Testis (tissue), 3 donors: ENCODE measurements around the gene ZGPAT. TPM values are rescaled to one million over a fixed set of nuclear protein-coding genes. Genes with fewer than 3 reads are reported as not detected.

Experiments used
- DNase-seq: peaks from one replicate; pipeline ENCODE4 v3.0.0-alpha.2; 2019
- H3K27ac ChIP-seq, 2 donors: fragments of 200-600 bp; sonication (generic); one replicate each; pipeline ENCODE4 v1.5.1; 2019
- H3K27me3 ChIP-seq: fragments of 200-600 bp; sonication (generic); one replicate; pipeline ENCODE4 v1.5.1; 2019
- H3K36me3 ChIP-seq: fragments of 200-600 bp; sonication (generic); one replicate; pipeline ENCODE4 v1.5.1; 2017; ENCODE audit warnings: low read depth; ENCODE audit errors: missing control alignments
- H3K4me1 ChIP-seq: fragments of 200-600 bp; sonication (generic); one replicate; pipeline ENCODE4 v1.5.1; 2019
- H3K4me3 ChIP-seq, 2 donors: fragments of 200-600 bp; sonication (generic); one replicate each; pipeline ENCODE4 v1.5.1; 2017 to 2019
- H3K9me3 ChIP-seq: fragments of 200-600 bp; sonication (generic); one replicate; pipeline ENCODE4 v1.5.1; 2017
- POLR2A ChIP-seq: fragments of 450-650 bp; IDR thresholded peaks from one replicate; pipeline ENCODE4 v1.6.1; 2017; ENCODE audit warnings: antibody characterized with exemption, mild to moderate bottlenecking, moderate library complexity
- WGBS, 2 donors: methylation state at CpG; one replicate each; pipeline ENCODE4 v1.1.5; 2018; 5-methylcytosine and 5-hydroxymethylcytosine counted together
- intact Hi-C: fragments of 100-400 bp; cut with DNase I; formaldehyde crosslinking; loops from one replicate; pipeline ENCODE4 v1.15.1; 2023; ENCODE audit warnings: low total_unique reads
- polyA plus RNA-seq: library from polyadenylated mRNA; stranded (reverse); fragments of 350-450 nt; fragmentation: Illumina TruSeq; extraction: RNeasy Lipid Tissue Mini Kit (QIAGEN cat#74804); gene quantifications from one replicate; pipeline ENCODE4 v1.2.3, GENCODE V29; 2014; ENCODE audit warnings: low read depth, low replicate concordance; ENCODE audit not compliant: insufficient read depth
- total RNA-seq, 2 donors: library from RNA; depleted of rRNA; stranded (reverse); fragments of >200 nt; gene quantifications; one replicate each; pipeline ENCODE4 v1.2.3, GENCODE V29; 2016
- TF ChIP-seq, protein P1 (sequence below), 3 experiments: fragments of 450-650 bp in 2 of 3; fragments of 200-600 bp in 1 of 3; sonication (generic) in 1 of 3; IDR thresholded peaks; one replicate each; pipeline ENCODE4 v1.5.1; 2016 to 2019; ENCODE audit warnings: antibody characterized with exemption in 3 of 3, mild to moderate bottlenecking in 2 of 3, moderate library complexity in 1 of 3

The ZGPAT gene
- total and polyA plus RNA-seq, 3 donors from 2014 or later: 43.1 to 57.3 (median 53.1) TPM

DNA sequence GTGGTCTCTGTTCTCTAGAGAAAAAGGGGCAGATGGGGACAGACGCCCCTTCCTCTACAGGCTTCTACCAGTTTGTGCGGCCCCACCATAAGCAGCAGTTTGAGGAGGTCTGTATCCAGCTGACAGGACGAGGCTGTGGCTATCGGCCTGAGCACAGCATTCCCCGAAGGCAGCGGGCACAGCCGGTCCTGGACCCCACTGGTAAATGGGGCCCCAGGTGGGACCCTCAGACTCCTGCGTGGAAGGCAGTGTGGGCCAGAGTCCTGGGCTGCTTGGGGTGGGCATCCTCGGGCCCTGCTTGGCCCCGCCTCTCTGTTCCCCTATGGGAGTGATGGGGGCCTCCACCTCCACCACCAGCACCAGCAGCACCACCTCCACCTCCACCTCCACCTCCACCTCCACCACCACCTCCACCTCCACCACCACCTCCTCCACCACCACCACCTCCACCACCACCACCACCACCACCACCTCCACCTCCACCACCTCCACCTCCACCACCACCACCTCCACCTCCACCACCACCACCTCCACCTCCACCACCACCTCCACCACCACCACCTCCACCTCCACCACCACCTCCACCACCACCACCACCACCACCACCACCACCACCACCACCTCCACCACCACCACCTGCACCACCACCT, 14.6 kb upstream of the ZGPAT start:
- H3K4me1 ChIP-seq: peaks cover 4% of the 10 kb centered on the region
- intact Hi-C loops: no loop called here
- H3K9me3 ChIP-seq: no peaks in the 10 kb centered on the region
- H3K27me3 ChIP-seq: no peaks in the 10 kb centered on the region
- 90% methylated on average over 10 of the region's 10 CpGs; no CpG with 5 or more reads in 1 of the 2 donors for WGBS, 2 donors
- no peaks in the 10 kb centered on the region for H3K36me3 ChIP-seq
- H3K4me3 ChIP-seq: no peak overlapping the region
- no peak for DNase-seq
- TF ChIP-seq, protein P1, sequence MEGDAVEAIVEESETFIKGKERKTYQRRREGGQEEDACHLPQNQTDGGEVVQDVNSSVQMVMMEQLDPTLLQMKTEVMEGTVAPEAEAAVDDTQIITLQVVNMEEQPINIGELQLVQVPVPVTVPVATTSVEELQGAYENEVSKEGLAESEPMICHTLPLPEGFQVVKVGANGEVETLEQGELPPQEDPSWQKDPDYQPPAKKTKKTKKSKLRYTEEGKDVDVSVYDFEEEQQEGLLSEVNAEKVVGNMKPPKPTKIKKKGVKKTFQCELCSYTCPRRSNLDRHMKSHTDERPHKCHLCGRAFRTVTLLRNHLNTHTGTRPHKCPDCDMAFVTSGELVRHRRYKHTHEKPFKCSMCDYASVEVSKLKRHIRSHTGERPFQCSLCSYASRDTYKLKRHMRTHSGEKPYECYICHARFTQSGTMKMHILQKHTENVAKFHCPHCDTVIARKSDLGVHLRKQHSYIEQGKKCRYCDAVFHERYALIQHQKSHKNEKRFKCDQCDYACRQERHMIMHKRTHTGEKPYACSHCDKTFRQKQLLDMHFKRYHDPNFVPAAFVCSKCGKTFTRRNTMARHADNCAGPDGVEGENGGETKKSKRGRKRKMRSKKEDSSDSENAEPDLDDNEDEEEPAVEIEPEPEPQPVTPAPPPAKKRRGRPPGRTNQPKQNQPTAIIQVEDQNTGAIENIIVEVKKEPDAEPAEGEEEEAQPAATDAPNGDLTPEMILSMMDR (IDR thresholded peaks at IDR 0.05): no peak
- no peak for TF ChIP-seq POLR2A
- H3K27ac ChIP-seq: no peak overlapping the region

- intact Hi-C loops: no loop called here
- H3K36me3 ChIP-seq: no peaks in the 10 kb centered on the region
- no peak for DNase-seq
- 94 to 95% methylated on average over 13 to 21 of the region's 21 CpGs for WGBS, 2 donors
- H3K4me3 ChIP-seq: no peak overlapping the region
- H3K27me3 ChIP-seq: no peaks in the 10 kb centered on the region
- H3K9me3 ChIP-seq: no peaks in the 10 kb centered on the region
- TF ChIP-seq, protein P1 (IDR thresholded peaks at IDR 0.05): no peak
- TF ChIP-seq POLR2A: no peak
- H3K27ac ChIP-seq: no peak overlapping the region
- H3K4me1 ChIP-seq: peaks cover 4% of the 10 kb centered on the region
These were observed 13.9 kb upstream of the ZGPAT start for GRCh38 chr20:63693733-63694583.

GRCh38 chr20:63694584-63695423, 13.0 kb upstream of the ZGPAT start:
- DNase-seq: no peak
- no peak for TF ChIP-seq POLR2A
- TF ChIP-seq, protein P1 (IDR thresholded peaks at IDR 0.05): no peak
- no peaks in the 10 kb centered on the region for H3K36me3 ChIP-seq
- H3K9me3 ChIP-seq: no peaks in the 10 kb centered on the region
- no peak overlapping the region for H3K27ac ChIP-seq
- H3K4me3 ChIP-seq: no peak overlapping the region
- intact Hi-C loops: no loop called here
- WGBS, 2 donors: 95 to 100% methylated on average over 2 to 37 of the region's 37 CpGs
- no peaks in the 10 kb centered on the region for H3K27me3 ChIP-seq
- peaks cover 9% of the 10 kb centered on the region for H3K4me1 ChIP-seq

GRCh38 chr20:63695424-63696305, 12.2 kb upstream of the ZGPAT start:
- no peaks in the 10 kb centered on the region for H3K27me3 ChIP-seq
- H3K4me3 ChIP-seq: no peak overlapping the region
- intact Hi-C loops: no loop called here
- DNase-seq: no peak
- no peak for TF ChIP-seq POLR2A
- TF ChIP-seq, protein P1 (IDR thresholded peaks at IDR 0.05): no peak
- 76 to 80% methylated on average over 10 to 24 of the region's 25 CpGs for WGBS, 2 donors
- H3K27ac ChIP-seq: no peak overlapping the region
- no peaks in the 10 kb centered on the region for H3K9me3 ChIP-seq
- peaks cover 16% of the 10 kb centered on the region for H3K4me1 ChIP-seq
- H3K36me3 ChIP-seq: no peaks in the 10 kb centered on the region
